Femur (tissue), 1 donor: Measurements from ENCODE around the gene IFIT2.
"Not testable (repeated sequence)": the region's sequence is repeated elsewhere in the genome, so short reads cannot be mapped to it uniquely, and the experiment has no call there.

Experiments used
- DNase-seq: peaks from one replicate; pipeline ENCODE4 v3.0.0-alpha.2; 2017

IFIT2 gene

DNA sequence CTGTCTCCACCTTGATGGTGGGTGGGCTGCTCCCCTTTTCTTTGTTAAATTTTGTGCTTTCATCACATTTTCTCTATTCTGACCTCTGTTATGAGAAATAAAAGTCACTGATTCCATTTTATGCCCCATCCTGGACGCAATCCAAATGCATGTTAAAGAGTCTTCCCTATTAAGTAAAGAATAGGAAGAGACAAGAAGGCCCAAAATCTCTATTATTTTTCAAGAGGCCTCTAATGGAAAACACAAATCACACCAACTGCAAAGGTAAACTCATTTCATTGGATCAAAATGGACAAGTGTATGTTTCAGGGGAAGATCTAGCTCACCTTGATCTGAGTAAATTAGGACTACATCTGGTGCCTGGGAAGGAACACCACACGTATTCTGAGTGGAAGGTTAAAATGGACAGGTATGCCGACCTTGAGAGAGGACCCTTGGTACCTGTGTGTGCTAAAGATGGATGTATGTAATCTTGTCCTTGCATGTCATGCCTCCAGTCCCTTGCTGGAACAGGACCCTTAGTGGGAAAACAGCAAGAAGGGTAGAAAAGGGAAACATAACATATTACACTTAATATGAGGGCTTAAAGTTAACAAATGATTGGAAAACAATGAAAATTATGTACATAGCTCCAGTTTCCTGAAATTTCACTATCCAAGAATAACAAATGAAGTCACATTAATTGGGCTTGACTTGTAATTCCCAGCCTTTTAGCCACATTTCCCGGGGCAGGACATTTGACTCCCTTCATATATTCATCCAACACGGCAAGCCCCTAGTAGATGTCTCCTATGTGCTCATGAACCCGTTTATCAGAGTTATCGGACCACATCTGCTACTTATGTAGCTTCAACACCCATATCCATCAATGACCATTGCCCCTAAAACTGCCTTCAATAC, 7.6 kb downstream of the IFIT2 start:
- DNase-seq, result no peak

DNA sequence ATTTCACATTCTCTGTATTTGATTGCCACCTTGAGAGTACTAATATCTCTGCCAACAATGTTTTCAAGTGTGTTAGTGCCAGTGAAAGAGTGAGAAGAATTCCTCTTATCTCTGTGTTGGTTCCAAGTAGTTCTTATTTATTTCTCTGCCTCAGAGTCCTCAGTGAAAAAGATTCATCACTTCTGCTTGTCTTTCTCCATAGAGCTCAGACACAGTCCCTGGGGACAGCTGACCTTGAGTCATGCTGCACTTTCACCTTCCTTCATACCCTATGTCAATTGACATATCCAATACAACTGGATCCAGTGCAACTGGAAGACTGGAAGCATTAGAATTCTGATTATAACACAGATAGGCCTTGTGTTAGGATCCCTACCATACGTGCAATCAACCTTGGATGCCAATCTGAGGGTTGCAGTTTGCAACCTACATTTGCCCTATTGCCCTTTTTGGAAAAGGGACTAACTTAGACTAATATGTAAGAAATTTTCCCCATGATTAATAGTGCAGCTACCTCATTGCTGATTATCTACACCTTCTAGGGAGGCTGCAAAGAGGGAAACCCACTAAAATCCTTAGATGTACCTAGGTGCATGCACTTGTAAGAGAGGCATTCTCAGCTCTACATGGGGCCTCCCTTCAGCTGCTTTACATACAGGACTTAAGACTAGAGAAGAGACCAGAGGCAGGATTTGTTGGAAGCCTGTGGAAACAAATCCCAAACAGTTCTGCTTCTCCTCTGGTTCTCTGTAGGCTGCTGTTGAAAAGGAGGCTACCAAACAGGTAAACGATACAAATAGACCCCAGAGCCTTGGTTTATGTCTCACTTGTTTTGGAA, 8.4 kb downstream of the IFIT2 start:
- DNase-seq, result no peak

DNA sequence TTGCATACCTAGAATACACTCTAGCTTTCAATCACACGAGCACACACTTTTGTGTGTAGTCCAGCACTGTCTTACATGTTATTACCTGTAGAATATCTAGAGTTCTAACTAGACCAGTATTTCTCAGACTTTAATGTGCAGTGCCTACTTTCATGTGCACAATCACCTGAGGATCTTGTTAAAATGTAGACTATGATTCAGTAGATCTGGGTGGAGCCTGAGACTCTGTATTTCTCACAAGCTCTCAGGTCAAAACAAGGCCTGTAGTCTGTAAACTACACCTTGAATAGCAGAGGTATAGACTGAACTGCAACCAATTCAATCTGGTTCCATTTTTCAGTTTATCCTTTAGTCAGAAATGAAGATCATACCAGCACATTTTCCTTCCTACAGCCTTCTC, 11.1 kb downstream of the IFIT2 start:
- no peak for DNase-seq

DNA sequence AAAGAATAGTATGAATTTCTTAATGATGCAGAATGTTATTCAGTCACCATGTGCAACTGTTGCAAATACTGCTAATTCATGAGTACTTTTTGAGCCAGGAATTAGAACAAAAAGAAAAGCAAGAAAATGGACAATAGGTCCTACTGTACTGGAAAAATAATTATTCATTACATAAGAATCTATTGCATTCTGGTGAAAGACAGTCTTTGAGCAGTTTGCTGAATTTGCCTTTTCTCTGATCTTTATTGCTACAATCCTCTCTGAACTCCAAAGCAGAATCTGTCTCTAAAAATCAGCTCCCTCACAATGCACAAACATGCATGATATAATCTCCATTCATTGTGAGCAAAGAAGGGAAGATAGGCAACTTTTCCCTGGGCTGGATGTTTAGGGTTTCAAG, 12.8 kb downstream of the IFIT2 start:
- DNase-seq, result no peak

DNA sequence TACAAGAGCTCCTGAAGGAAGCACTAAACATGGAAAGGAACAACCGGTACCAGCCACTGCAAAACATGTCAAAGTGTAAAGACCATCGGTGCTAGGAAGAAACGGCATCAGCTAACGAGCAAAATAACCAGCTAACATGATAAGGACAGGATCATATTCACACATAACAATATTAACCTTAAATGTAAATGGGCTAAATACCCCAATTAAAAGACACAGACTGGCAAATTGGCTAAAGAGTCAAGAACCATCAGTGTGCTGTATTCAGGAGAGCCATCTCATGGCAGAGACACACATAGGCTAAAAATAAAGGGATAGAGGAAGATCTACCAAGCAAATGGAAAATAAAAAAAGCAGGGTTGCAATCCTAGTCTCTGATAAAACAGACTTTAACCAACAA, 16.2 kb downstream of the IFIT2 start:
- not testable (repeated sequence) for DNase-seq

DNA sequence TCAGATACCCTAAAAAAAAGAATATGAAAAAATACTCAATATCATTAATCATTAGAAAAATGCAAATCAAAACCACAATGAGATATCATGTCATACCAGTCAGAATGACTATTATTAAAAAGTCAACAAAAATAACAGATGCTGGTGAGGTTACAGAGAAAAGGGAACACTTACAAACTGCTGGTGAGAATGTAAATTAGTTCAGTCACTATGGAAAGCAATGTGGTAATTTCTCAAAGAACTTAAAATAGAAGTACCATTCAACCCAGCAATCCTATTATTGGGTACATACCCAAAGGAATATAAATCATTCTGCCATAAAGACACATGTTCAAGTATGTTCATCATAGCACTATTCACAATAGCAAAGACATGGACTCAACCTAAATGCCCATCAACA, 23.2 kb downstream of the IFIT2 start:
- not testable (repeated sequence) for DNase-seq

DNA sequence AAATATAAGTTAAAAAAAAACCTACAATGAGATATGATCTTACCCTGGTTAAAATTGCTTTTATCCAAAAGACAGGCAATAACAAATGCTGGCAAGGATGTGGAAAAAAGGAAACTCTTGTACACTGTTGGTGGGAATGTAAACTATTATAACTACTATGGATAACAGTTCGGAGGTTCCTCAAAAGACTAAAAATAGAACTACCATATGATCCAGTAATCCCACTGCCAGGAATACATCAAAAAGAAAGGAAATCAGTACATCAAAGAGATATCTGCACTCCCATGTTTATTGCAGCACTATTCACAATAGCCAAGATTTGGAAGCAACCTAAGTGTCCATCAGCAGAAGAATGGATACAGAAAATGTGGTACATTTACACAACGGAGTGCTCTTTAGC, 24.0 kb downstream of the IFIT2 start:
- not testable (repeated sequence) for DNase-seq

DNA sequence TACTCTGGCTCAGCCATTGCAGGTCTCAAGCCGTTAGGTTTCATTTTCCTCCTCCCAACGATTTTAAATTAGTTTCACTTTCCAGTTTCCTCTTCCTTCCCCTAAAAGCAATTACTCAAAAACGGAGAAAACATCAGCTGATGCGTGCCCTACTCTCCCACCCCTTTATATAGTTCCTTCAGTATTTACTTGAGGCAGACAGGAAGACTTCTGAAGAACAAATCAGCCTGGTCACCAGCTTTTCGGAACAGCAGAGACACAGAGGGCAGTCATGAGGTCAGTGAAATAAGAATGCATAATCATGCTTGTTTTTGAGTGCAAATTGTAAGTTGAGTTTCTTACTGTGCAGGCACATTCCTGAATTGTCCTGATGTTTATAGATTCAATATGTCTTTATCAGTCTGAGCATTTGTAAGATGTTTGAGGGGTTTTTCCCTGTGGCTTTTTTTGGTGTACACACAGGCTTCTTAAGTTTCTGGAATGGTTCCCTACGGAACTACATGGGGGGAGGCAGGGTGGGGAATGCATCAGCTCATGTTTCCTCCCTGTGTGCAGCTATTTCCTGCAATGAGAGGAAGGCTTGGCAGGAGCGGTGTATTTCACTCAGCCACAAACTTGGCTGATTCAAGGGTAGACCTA, 26.1 kb downstream of the IFIT2 start, which contains the start of gene IFIT3:
Gene IFIT3 (plus strand): TSS at position 195 of the 639 bp plus-strand sequence. CDS start 77 bp downstream, at position 272.
- peak; percentile 90 for DNase-seq

DNA sequence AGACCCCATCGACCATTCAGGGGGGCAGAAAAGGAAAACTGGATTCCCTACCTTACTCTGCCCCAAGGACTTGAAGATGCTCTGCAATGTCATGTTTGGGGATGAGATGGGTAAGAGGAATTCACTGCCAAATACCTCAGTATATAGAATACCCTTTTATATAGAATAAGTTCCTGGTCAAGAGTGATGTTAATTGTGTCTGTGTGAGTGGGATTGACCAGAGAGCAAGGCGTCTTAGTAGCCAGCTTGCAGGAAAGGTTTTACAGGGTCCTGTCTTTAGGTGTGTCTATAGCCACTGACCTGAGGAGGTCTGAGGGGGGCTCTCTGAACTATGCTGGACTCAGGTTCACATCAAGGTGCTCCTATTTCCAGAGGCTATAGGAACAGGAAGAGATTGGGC, 27.3 kb downstream of the IFIT2 start:
- DNase-seq, result no peak

DNA sequence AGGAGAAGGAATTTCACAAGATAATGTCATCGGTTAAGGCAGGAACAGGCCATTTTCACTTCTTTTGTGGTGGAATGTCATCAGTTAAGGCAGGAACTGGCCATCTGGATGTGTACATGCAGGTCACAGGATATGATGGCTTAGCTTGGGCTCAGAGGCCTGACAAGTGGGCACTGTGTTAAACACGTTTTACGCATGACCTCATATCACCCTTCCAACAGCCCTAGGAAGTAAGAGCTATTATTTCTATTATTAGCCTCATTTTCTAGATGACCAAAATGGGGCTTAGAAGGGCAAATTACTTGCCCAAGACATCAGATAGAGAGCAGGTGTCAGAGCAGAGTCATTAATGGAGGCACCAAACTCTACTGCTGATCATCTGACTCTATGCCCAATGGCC, 28.2 kb downstream of the IFIT2 start:
- not testable (repeated sequence) for DNase-seq

DNA sequence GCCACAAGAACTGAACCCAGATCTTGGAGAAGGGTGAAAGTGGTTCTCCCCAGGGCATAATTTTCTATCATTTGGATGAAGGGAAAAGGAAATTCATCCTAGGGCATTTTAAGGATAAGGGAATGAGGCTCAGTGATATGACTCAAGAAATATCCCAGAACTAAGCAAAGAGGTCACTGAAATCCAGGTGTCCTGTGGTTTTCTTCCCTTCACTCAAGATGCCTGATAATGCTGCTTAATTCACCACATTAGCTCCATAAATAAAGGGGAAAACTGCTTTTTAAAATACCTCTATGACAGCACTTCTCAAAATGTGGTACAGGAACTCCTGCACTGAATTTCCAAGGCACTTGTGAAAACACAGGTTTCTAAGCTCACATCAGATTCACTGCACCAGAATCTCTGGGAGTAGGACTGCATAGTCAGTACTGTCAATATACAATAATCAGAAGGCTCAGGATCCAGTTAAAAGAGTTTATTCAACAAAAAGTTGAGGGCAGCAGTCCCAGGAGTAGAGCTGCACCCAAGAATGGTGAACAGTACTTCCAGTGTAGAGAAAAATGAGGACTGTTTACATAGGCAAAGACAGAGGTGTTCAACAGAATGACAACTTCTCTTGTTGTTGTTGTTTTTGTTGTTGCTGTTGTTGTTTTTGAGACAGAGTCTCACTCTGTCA, 28.8 kb downstream of the IFIT2 start:
- DNase-seq, result no peak

DNA sequence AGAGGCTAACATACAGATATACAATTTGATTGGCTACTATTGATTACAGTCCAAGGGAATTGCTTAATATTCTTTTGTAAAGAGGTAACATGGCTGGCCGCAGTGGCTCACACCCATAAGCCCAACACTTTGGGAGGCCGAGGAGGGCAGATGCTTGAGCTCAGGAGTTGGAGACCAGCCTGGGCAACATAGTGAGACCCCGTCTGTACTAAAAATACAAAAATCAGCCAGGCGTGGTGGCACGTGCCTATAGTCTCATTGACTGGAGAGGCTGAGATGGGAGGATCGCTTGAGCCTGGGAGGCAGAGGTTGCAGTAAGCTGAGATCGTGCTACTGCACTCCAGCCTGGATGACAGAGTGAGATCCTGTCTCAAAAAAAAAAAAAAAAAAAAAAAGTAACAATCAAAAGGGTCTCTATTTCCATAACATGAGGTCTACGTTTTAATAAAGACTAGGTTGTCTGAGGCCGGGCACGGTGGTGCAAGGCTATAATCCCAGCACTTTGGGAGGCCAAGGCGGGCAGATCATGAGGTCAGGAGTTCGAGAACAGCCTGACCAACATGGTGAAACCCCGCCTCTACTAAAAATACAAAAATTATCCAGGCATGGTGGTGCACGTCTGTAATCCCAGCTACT, 29.8 kb downstream of the IFIT2 start:
- DNase-seq, result not testable (repeated sequence)

DNA sequence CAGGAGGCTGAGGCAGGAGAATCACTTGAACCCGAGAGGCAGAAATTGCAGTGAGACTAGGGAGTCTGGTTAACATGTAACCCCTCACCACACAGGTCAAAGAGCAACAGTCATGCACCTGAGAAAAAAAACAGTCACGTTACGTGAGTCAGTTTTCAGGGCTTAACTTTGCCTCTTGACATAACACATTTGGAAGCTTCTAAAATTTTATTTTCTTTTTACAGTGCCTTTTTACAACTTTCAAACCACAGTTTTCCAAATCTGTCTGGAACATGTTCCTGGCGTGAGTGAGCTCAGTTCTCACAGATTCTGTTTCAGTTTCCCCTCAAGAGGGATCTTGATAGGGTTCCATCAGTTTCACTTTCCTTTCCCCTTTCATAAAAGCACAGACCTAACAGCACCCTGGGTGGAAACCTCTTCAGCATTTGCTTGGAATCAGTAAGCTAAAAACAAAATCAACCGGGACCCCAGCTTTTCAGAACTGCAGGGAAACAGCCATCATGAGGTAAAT, 30.3 kb downstream of the IFIT2 start:
- DNase-seq, result peak; percentile 59

DNA sequence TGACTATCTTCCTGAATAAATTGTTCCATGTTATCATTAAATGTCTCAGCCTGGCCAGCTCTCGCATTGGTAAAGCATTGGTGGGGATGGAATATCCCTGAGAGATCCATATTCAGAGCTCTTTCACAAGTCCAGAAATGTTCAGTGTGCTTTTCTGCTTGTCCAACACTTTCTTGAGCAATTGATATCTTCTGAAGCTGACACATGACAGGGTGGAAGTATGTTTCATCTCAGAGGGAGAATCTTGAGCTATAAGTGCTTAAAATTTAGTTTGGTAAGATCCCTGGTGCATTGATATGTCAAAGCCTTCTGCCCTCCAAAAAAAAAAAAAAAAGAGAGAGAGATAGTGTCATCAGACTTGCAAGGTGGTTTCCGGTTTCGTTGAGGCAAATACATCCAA, 33.4 kb downstream of the IFIT2 start:
- DNase-seq, result no peak

DNA sequence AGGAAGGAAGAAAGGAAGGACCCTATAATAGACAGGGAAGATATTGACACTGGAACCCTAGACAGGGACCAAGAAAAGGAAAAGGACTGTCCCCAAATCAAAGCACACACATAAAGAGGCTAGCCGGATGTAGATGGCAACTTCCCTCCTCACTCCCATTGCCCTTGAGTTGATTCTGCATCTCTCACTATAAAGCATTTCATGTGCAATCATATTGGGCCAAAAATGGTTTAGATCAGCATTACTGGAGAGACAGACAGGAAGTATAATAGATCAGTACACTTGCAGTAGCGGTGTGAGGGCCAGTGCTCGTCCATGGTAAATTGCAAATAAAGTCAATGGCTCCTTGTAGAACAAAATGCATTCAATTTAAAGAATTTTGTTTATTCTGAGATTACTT, 34.4 kb downstream of the IFIT2 start:
- DNase-seq, result no peak

DNA sequence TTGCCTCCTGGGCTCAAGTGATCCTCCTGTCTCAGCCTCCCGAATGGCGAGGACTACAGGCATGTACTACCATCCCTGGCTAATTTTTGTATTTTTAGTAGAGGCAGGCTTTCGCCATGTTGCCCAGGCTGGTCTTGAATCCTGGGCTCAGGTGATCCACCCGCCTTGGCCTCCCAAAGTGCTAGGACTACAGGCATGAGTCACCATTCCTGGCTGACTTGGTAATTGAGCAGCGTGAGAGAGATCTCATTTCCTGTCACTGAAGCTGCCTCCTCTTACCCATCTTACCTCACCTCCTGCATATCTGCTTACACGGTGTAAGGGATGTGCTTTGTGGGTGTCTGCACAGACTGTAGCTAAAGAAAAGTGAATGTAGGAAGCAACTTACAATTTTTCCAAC, 35.6 kb downstream of the IFIT2 start:
- DNase-seq, result no peak

DNA sequence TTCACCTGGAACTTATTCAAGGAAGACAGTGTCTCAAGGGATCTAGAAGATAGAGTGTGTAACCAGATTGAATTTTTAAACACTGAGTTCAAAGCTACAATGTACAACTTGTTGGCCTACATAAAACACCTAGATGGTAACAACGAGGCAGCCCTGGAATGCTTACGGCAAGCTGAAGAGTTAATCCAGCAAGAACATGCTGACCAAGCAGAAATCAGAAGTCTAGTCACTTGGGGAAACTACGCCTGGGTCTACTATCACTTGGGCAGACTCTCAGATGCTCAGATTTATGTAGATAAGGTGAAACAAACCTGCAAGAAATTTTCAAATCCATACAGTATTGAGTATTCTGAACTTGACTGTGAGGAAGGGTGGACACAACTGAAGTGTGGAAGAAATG, 36.9 kb downstream of the IFIT2 start:
- DNase-seq, result no peak

DNA sequence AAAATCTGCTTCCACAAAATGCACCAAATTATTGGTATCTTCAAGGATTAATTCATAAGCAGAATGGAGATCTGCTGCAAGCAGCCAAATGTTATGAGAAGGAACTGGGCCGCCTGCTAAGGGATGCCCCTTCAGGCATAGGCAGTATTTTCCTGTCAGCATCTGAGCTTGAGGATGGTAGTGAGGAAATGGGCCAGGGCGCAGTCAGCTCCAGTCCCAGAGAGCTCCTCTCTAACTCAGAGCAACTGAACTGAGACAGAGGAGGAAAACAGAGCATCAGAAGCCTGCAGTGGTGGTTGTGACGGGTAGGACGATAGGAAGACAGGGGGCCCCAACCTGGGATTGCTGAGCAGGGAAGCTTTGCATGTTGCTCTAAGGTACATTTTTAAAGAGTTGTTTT, 38.0 kb downstream of the IFIT2 start:
- no peak for DNase-seq

DNA sequence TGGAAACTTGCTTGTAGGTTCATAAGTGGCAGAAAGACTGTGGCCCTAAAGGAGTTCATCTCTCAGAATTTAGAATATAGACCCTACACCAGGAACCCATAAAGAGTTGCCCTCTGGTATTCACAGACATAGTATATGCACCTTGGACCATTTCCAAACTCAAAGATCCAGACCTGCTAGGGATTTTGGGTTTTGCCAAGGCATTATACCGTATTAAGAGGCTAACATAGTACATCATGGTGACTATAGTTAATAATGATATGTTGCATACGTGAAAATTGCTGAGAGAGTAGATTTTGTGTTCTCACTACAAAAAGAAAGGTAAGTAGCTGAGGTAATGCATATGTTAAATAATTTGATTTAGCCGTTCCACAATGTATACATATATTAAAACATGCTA, 39.8 kb downstream of the IFIT2 start:
- no peak for DNase-seq

DNA sequence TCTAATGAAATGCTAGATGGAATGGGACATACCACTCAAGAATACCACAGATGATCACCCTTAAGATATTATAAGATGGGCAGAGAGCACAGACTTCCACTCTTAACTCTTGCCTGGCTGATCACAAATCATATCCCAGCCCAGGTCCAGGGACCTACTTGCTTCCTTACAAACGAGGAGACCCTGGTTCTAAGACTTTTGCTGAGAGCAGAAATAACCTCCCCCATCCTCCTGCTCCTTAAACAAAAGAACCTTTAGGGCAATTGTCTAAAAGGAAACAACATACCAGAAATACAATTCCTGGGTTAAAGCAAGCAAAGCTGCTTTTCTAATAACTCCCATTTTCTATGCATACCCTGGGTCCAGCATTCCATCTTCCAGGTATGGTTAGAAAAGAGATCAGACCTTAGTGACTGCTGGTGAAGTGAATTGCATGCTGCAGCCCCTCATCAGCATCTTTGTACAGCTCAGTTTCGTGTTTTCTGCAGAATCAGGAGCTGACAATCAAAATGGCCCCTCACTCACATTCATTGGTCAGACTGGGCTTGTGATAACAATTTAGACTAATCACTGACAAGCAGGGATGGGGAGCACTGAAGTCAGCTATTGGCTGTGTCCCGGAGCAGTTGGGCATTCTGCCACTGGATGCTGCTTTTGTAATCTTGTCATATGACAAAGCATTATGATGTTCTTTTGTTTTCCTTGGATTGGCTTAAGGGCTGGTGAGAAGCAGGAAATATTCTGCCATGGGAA, 40.5 kb downstream of the IFIT2 start:
- peak; percentile 55 for DNase-seq

DNA sequence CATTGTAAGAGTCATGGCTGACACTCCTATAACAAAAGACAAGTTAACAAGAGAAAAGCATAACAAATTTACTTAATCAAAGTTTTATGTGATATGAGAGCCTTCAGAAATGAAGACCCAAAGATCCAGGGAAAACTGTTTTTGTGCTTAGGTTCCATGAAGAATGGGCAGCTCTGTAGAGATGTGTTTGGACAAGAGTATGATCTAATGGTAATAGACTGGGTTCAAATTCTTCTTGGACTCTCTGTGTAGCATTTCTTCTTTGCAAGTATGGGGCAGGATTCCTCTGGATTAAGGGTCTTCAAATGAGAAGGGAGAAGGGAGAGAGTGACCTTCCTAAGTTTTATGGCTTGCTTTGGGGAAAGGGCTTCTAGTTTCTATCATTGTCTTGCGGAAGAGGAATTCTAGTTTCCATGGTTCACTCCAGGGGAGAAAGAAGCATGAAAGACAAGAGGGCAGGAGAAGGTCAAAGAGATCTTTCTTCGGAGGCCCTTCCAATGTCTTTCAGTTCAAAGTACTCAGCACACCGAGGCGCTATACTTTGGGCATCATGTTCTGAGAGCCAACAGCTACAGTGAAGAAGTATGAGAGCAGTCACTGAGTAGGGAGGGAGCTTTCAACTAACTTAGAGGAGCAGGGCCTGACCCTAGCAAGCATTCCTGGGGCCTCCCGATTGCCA, 41.4 kb downstream of the IFIT2 start:
- no peak for DNase-seq
